ENCODE measurements around the gene PACRG.

DNA sequence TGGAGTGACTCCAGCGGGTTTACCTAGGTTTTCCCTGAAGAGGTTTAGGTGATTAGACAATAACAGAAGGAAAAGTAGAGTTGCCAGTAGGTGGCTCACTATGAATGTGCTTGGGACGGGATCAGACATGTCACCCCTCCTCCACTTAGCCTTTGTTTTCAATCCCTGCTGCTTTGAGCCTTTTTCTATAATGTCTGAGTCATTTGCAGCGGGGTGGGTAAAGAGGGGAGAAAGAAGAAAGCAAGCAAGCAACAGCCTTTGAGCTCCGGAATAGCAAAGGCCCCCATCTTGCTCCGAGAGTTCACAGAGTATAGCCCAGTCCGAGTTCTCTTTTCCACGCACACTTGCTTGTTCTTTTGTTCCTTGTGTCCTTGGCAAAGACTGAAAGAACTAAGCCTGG is 129.1 kb downstream of the PACRG start:
- TF ChIP-seq, protein P1, sequence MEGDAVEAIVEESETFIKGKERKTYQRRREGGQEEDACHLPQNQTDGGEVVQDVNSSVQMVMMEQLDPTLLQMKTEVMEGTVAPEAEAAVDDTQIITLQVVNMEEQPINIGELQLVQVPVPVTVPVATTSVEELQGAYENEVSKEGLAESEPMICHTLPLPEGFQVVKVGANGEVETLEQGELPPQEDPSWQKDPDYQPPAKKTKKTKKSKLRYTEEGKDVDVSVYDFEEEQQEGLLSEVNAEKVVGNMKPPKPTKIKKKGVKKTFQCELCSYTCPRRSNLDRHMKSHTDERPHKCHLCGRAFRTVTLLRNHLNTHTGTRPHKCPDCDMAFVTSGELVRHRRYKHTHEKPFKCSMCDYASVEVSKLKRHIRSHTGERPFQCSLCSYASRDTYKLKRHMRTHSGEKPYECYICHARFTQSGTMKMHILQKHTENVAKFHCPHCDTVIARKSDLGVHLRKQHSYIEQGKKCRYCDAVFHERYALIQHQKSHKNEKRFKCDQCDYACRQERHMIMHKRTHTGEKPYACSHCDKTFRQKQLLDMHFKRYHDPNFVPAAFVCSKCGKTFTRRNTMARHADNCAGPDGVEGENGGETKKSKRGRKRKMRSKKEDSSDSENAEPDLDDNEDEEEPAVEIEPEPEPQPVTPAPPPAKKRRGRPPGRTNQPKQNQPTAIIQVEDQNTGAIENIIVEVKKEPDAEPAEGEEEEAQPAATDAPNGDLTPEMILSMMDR (conservative IDR thresholded peaks at IDR 0.05; ENCODE audit: low read depth, low read length): peak; percentile 46
- TF ChIP-seq RFX5 (IDR thresholded peaks at IDR 0.05; ENCODE audit: low read depth, low read length) (no peak), POLR2A (IDR thresholded peaks at IDR 0.05; ENCODE audit: low read depth, low read length) (no peak), MXI1 (IDR thresholded peaks at IDR 0.05; ENCODE audit: borderline replicate concordance, low read depth, low read length) (no peak)
